ENCODE results near the gene CR2.

DNA sequence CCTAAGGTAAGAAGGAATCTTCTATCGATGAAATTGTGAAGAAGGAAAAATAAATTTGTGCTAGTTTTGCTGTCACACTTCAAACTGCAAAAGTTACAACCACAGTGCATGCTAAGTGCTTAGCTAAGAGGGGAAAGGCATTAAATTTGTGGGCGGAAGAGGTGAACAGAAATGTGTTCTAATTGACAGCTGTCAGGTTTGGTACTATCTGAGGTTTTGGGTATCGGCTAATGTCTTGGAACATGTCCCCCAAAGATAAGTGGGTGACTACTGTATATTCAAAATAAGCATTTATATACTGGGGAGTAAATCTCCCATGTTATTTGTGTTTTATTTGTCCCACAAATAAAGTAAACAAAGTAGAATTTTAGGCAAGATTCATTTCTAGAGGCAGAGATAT lies 49.8 kb downstream of the CR2 start:
- TF ChIP-seq, protein P1, sequence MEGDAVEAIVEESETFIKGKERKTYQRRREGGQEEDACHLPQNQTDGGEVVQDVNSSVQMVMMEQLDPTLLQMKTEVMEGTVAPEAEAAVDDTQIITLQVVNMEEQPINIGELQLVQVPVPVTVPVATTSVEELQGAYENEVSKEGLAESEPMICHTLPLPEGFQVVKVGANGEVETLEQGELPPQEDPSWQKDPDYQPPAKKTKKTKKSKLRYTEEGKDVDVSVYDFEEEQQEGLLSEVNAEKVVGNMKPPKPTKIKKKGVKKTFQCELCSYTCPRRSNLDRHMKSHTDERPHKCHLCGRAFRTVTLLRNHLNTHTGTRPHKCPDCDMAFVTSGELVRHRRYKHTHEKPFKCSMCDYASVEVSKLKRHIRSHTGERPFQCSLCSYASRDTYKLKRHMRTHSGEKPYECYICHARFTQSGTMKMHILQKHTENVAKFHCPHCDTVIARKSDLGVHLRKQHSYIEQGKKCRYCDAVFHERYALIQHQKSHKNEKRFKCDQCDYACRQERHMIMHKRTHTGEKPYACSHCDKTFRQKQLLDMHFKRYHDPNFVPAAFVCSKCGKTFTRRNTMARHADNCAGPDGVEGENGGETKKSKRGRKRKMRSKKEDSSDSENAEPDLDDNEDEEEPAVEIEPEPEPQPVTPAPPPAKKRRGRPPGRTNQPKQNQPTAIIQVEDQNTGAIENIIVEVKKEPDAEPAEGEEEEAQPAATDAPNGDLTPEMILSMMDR (IDR thresholded peaks at IDR 0.05), result no peak
- no peak for TF ChIP-seq ZFX (IDR thresholded peaks at IDR 0.05; ENCODE audit: borderline replicate concordance)
